ENCODE data around the gene CPED1.

CPED1 gene

DNA sequence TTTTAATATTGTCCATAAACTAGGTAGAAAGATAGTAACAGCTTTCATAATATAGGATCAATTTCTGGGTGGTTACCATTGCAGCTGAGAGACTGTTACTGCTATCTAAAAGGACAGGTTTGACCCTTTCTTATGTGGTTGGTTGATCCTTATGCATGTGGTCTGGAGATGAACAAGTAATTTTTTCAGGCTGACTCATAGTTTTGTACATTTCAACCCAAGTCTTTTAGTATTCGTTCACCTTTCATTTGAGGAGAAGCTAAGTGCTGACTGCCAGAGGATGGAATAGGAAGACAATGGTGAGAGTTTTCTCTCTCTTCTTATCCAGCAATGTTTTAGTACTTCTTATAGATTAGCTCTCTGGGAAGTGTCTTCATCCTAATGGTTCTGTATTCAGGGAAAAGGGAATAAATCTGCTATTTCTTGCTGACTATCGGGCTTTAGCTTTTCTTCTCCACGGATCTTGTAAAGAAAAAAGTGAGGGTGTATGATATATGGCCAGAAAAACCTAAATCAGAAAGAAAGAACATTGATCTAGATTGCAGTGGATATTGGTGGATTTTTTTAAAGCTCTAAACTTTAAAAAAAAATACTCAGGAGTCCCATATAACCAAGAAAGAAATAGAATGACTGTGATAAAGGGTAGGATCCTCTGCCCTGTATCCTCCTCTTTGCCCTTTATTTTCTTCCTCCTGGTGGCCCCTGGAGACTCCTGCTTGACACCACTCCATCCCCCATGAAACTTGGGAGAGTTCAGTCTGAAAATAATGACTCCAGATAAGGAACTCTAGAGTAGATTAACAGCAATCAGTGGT lies 88.0 kb downstream of the CPED1 start:
- no peak overlapping the region for H3K4me3 ChIP-seq (ENCODE audit: low read depth, low read length)
- TF ChIP-seq, protein P1, sequence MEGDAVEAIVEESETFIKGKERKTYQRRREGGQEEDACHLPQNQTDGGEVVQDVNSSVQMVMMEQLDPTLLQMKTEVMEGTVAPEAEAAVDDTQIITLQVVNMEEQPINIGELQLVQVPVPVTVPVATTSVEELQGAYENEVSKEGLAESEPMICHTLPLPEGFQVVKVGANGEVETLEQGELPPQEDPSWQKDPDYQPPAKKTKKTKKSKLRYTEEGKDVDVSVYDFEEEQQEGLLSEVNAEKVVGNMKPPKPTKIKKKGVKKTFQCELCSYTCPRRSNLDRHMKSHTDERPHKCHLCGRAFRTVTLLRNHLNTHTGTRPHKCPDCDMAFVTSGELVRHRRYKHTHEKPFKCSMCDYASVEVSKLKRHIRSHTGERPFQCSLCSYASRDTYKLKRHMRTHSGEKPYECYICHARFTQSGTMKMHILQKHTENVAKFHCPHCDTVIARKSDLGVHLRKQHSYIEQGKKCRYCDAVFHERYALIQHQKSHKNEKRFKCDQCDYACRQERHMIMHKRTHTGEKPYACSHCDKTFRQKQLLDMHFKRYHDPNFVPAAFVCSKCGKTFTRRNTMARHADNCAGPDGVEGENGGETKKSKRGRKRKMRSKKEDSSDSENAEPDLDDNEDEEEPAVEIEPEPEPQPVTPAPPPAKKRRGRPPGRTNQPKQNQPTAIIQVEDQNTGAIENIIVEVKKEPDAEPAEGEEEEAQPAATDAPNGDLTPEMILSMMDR (IDR thresholded peaks at IDR 0.05; ENCODE audit: insufficient read depth, low read depth, low read length, missing control alignments): no peak
- no peak for DNase-seq (ENCODE audit: low read depth)

DNA sequence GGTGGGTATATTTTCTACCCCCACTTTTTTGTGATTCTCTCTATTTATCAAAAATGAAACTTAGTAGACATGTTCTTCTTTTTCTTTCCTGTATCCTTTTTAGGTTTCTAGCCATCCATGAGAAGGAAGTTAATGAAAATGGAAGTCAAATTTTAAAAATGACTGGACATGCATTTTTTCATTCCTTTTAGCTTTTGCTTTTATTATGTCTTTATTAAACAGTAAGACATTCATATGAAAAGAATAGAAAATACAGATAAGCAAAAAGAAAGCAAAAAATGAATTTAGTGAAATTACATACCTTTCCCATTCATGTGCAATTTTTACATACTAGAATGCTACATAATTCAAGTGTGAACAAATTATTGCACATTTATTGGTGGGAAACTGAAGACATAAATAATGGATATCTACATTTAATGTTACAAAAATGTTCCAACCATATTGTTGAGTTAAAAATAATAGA lies 88.7 kb downstream of the CPED1 start:
- DNase-seq (ENCODE audit: low read depth): no peak
- TF ChIP-seq, protein P1 (IDR thresholded peaks at IDR 0.05; ENCODE audit: insufficient read depth, low read depth, low read length, missing control alignments): no peak
- no peak overlapping the region for H3K4me3 ChIP-seq (ENCODE audit: low read depth, low read length)

DNA sequence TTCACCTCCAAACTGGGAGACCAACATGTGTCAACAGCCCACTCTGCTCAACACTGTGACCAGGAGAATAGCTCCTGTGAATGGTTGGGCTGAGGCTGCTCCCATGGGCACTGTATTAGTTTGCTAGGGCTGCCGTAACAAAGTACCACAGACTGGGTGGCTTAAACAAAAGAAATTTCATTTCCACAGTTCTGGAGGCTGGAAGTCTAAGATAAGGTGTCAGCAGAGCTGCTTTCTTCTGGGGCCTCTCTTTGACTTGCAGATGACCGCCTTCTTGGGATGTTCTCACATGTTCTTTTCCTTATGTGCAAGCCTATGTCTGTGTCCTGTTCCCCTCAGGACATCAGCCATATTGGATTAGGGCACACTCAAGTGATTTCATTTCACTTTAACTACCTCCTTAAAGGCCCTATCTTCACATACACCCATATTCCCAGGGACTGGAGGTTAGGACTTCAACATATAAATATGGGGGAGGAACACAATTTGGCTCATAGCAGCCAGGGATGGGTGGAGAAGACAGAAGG lies 90.3 kb downstream of the CPED1 start:
- TF ChIP-seq, protein P1 (IDR thresholded peaks at IDR 0.05; ENCODE audit: insufficient read depth, low read depth, low read length, missing control alignments): no peak
- no peak for DNase-seq (ENCODE audit: low read depth)

DNA sequence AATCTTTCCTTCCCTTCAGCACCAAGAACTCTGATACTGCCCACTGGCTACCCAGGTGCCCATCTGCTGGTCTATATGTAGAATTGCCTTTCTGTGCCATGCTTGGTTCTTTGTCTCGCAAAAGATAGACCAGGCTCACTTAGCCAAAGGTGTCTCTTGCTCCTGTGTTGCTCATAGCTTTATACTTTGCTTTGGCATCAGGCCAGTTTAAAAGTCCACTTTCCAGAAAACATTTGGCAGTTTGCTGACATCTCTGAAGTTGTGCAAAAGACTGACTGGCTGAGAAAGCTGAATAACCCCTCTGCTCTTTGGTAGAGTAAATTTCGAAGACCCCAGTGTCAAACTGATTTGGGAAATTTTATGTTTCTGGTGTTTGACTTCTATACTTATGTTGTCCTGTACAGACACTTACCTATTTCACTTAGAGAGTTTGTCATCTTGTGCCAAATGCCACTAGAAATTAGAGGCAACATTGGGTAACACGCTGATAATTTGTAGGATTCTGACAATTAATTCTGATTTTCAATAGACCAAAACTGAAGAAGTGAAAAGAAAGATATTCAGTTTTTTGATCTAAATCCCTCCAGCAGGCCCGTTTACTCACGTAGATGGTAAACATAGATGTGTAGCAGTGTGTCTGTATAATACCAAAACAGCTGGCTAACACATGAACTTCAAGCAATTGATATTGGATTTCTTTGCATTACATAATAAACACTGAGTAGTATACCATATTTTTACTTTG lies 91.1 kb downstream of the CPED1 start:
- TF ChIP-seq, protein P1 (IDR thresholded peaks at IDR 0.05; ENCODE audit: insufficient read depth, low read depth, low read length, missing control alignments): no peak
- no peak for DNase-seq (ENCODE audit: low read depth)
- H3K4me3 ChIP-seq (ENCODE audit: low read depth, low read length): no peak overlapping the region

More for the DNA sequence above, 90.3 kb downstream of the CPED1 start:
- H3K4me3 ChIP-seq (ENCODE audit: low read depth, low read length): no peak overlapping the region

DNA sequence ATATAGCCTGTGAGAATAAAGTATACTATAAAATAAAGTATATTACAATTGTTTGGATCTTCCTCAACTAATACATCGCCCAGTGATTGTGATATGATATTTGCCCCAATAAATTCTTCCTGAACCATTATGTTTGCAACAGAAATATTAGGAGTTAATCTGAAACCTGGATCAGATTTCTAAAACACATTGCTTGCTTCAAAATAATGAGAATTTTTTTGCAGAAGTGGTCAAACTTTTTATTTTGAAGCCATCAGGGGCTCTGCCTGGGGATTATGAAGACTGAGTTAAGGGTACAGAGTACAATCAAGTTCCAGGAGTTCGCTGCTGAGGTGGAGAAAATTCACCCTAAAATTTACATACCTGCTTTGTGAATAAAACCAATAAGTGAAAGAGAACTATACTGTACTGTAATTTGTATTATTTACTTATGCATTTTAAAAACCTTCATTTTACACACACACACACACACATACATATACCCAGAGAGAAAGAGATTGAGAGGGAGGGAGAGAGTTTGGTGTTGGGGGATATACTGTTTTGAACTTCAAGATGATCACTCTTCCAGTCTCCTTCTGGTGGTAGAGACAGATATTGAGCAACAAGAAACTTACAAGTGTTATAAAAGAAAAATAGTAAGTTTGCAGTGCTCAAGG lies 91.9 kb downstream of the CPED1 start:
- DNase-seq (ENCODE audit: low read depth): no peak
- no peak overlapping the region for H3K4me3 ChIP-seq (ENCODE audit: low read depth, low read length)
- TF ChIP-seq, protein P1 (IDR thresholded peaks at IDR 0.05; ENCODE audit: insufficient read depth, low read depth, low read length, missing control alignments): no peak

DNA sequence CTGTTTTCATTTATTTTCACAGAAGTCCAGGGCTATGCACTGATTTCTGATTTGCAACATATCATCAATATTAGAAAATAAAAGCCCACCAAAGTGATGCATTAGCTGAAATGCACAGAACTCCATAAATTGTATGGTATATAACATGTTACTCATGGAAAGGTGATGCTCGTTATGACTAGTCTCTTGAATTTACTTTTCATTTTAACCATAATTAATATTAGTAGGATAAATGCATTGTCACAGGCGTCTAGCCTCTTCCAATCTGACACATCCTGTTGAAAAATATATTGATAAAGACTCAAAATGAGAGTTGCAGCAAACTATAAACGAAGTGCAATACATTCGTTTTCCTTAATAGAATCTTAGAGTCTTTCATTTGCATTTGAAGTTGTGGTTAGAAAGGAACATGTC lies 92.4 kb downstream of the CPED1 start:
- no peak overlapping the region for H3K4me3 ChIP-seq (ENCODE audit: low read depth, low read length)
- TF ChIP-seq, protein P1 (IDR thresholded peaks at IDR 0.05; ENCODE audit: insufficient read depth, low read depth, low read length, missing control alignments): no peak
- no peak for DNase-seq (ENCODE audit: low read depth)
